Adrenal gland (tissue), 5 donors: ENCODE data around the gene ZNF831.

ENCODE experiments used
- POLR2A ChIP-seq, 2 donors: fragments of 450-650 bp; IDR thresholded peaks; one replicate each; pipeline ENCODE4 v1.6.1; 2017; ENCODE audit warnings: antibody characterized with exemption in 2 of 2, mild to moderate bottlenecking in 2 of 2, moderate library complexity in 1 of 2
- TF ChIP-seq, protein P1 (sequence below), 6 experiments: fragments of 450-650 bp in 4 of 6; fragments of 200-600 bp in 2 of 6; sonication (generic) in 1 of 6; IDR thresholded peaks; 1 replicate in 5 of 6; 2 replicates in 1 of 6; pipeline versions ENCODE4 v1.5.1 to v1.8.0; 2016 to 2021; ENCODE audit warnings: antibody characterized with exemption in 6 of 6, mild to moderate bottlenecking in 2 of 6, moderate library complexity in 1 of 6
- donor health status: DM: no; HTN: no; CAD: no.

DNA sequence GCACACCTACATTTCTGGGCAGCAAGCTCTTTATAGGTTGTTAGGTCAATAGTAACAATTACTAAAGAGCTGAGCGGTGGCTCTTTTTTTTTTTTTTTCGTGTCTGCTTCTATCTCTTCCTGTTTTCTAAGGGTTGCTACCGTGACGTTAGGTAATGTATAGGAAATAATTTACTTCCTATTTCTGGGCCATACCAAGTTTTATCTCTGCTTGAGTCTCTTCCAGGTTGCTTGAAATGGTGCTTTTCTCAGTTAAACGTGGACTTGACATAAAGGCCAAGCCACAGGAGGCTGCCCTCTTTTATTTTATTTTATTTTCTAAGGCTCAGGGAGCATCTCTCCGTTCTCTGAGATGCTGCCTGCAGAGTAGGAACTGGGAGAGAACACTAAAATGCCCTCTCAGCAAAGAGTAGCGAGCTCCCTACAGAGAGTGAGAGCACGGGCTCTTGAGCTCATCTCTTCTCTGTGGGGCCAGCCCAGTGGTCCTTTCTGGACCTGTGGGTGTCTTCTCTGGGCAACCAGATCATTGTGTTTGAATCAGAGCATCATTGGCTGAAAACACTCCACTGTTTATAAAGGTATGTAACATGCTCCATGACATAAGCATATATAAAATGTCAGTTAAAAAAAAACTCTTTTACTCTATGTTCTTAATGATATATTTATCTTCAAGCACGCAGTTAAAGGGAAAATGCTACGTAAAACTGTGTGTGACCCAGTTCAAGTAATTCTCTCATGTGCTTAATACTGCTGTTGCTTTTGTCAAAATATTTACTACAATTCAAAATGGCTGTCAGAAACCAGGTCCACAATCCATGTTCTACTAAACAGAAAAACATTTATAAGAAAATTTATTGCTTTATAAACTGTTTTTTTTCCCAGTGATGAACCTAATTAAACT lies at the start of gene ZNF831:
- TF ChIP-seq, protein P1, sequence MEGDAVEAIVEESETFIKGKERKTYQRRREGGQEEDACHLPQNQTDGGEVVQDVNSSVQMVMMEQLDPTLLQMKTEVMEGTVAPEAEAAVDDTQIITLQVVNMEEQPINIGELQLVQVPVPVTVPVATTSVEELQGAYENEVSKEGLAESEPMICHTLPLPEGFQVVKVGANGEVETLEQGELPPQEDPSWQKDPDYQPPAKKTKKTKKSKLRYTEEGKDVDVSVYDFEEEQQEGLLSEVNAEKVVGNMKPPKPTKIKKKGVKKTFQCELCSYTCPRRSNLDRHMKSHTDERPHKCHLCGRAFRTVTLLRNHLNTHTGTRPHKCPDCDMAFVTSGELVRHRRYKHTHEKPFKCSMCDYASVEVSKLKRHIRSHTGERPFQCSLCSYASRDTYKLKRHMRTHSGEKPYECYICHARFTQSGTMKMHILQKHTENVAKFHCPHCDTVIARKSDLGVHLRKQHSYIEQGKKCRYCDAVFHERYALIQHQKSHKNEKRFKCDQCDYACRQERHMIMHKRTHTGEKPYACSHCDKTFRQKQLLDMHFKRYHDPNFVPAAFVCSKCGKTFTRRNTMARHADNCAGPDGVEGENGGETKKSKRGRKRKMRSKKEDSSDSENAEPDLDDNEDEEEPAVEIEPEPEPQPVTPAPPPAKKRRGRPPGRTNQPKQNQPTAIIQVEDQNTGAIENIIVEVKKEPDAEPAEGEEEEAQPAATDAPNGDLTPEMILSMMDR (IDR thresholded peaks at IDR 0.05) = no peak
- no peak for TF ChIP-seq POLR2A (IDR thresholded peaks at IDR 0.05)
